HG03045 (cell line): ENCODE results near the gene ZNF629.

Experiments
- ATAC-seq: cut with Tn5 transposase; IDR thresholded peaks from one replicate; pipeline ENCODE4 v1.9.1; 2021; ENCODE audit warnings: mild to moderate bottlenecking, moderate library complexity; ENCODE audit not compliant: unreplicated experiment

ZNF629 gene

DNA sequence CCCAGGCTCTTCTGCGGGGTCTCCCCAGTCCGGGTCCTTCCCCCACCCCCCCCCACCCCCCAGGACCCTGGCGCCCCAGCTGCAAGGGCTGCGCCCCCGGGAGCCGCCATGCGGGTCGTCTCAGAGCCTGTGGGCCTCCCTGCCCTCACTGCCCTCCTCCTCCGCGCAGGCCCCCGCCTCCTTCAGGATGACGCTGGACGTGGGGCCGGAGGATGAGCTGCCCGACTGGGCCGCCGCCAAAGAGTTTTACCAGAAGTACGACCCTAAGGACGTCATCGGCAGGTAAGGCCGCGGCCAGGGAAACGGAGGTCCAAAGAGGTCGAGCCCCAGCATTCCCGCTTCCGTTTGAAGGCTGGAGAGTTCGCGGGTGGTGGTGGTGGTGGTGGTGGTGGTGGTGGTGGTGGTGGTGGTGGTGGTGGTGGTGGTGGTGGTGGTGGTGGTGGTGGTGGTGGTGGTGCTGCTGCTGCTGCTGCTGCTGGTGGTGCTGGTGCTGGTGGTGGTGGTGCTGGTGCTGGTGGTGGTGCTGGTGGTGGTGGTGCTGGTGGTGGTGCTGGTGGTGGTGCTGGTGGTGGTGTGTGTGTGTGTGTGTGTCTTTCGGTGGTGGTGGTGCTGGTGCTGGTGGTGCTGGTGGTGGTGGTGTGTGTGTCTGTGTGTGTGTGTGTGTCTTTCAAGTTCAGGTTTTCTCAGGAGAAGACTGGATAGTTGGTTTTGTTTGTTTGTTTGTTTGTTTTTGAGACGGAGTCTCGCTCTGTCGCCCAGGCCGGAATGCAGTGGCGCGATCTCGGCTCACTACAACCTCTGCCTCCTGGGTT is 38.2 kb downstream of the ZNF629 start:
- peak; percentile 20 for ATAC-seq

DNA sequence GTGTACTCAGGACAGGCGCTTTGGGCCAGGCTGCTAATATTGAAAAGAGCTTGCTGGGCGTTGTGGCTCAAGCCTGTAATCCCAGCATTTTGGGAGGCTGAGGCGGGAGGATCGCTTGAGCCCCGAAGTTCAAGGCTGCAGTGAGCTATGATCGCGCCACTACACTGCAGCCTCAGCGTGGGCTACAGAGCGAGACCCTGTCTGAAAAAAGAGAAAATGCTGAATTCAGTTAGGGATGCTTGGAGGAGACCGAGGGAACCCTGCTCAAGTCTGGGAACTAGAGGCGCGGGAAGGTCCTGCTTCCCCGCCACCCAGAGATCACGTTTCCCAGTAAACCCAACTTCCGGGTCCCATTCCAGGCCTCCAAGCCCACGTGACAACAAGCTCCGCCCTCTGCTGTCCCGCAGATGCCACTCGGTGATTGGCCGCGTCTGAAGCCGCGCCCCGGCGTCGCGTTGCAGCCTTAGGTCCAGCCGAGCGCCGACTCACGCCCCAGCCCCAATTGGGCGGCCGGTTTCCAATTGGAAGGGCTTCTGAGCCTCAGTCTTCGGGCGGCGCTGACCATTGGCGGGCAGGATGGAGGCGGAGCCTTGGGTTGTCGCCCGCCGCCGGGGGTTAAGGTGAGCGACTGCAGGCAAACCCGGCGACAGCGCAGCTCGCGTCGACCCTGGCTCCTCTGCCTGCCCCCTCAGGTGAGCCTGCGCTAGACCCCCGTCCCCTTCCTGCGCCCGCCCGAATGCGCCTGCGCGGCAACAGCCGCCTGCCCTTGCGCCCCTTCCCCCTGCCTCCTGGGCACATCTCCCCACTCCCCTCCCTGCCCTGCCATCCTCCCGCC is 39.0 kb downstream of the ZNF629 start, which contains the start of gene PHKG2:
PHKG2 (plus strand) TSS at position 627 of the 835 bp plus-strand sequence. CDS start 396 bp downstream, outside the sequence.
- ATAC-seq = peak; percentile 98

DNA sequence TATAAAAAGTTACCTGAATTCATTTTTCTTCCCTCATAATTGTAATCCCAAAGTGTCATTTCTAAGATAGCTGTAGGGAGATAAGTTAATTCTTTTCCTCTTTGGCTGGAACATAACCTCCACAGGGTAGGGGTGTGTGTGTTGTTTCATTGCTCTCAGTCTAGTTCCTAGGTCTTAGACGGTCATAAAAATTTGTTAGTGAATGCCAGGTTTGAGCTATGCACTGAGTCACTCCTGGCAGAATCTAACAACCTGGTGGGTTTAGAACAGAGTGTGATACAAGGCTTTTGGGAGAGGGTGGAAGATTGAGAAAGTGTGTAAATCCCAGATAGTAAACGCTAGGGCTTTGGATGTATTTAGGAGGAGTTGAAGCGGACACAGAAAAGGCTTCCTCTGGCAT is 39.7 kb downstream of the ZNF629 start:
- ATAC-seq = no peak

DNA sequence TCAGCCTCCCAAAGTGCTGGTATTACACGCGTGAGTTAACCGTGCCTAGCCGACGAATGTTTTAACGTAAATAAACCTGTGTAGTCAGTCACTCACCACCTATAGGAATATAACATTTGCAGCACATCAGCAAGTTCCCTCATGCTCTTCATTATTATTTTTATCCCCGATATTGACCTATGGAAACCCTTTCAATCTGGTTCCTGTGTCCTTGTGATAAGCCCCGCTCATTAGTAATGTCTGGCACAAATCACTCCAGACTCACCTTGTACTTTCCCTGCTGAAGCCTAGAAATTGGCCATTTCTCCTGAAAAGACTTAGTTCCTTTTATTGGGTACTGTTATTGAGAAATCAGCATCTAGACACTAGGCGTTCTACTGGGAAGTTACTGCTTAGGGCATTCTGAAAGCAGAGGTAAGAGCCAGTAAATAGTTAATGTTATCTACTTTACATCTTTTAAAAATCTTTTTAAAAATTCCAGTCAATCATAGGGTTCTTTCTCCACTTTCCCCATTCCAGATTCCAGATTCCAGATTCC is 40.3 kb downstream of the ZNF629 start:
- ATAC-seq = no peak

DNA sequence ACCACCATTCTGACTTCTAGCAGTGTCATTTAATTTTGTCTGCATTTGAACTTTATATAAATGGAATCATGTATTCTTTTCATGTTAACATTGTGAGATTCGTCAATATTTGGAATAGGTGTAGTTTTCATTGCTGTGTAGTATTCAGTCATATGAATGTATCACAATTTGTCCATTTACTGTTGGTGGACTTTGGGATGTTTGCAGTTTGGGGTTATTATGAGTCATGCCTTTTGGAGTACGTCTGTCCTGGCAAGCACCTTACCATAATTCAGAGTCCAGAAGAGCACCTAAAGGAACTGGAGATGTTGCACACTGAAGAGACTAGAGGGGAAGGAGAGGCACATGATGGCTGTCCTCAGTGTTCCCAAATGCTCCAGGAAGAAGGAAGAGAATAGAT is 41.9 kb downstream of the ZNF629 start:
- ATAC-seq = no peak

DNA sequence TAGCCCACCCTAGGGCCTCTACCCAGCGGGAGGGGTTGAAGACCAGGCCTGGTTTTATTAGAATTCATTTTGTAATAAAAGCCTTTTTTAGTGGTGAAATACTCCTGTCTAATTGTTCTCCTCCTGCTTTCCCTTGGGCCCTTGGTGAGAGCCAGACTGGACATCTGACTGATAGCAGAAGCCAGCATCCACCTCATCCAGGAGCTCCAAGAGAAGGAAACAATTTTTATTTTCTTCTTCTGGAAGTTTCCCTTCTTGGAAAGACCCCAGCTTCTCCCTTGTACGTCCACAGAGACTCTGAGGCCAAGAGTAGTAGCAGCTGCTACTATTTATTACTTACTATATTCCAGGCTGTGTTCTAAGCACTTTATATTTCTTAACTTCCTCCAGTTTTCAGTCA is 42.8 kb downstream of the ZNF629 start:
- ATAC-seq = no peak

DNA sequence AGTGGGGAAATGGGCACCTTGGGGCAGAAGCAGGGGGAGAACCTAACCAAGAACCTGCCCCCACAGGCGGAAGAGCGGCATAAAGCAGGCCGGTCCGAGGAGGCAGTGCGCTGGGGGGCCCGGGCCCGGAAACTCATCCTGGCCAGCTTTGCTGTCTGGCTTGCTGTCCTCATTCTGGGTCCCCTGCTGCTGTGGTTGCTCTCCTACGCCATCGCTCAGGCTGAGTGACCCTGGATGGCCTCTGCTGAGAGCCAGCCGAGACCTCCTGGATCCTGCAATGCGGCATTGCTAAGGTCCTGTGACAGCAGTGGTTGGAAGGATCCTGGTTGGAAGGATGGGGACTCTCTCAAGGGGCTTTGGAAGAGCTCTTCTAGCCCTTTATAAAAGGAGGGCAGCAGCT is 43.3 kb downstream of the ZNF629 start:
- no peak for ATAC-seq

DNA sequence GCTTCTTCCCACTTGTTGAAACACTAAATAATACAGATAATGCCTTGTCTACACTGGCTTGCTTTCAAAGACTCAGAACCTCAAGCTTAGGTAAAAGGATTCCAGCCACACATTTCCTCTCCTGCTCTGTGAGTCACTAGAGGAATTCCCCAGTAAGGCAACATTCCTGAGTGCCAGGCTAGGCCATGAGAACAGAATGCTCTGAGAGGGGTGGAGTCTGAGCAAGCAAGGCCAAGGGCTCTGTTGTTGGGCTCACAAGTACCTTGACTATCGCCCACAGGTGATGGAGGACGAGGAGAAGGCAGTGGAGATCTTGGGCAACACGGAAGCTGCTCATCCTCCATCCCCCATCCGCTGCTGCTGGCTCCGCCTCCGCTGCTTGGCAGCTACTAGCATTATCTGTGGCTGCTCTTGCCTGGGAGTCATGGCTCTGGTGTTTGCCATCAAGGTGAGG is 45.5 kb downstream of the ZNF629 start:
- no peak for ATAC-seq

DNA sequence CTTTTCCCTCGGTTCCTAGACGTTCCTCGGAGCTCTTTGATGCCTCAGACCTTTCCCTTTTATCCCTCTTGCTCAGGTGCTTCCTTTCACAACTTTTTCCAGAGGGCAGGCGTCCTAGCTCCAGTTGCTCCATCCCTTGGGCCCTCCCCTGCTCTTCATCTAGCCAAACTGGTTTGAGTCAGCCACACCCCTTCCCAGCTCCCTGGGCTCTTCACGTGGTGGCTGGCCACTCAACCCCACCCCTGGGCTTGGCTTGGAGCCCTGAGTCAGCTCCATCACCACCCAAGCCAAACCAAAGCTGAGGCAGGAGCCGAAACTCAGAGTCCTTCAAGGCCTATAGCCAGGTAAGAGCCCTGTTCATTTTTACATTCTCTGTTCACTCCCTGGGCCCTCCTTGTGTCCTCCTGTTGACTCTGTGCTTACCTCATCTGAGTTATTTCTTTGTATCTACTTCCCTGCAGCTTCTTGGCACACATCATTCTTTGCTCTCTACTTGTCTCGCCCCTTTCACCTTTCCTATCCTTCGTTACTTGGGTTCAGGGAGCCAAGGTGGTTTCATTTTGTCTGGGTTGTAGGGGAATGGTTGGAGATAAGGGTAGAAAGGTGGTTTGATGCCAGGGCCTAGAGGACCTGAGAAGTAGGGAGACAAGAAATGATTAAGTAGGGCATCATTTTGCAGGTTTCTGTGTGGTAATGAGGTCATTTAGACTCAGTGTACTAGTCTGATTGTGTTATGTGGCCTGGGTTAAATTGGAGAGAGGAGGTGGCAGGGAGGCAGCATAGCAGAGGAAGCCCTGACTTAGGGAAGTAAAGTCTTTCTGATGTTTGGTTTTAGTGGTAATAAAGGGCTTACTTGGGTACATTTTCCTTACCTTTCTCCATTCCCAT is 46.4 kb downstream of the ZNF629 start:
- no peak for ATAC-seq

DNA sequence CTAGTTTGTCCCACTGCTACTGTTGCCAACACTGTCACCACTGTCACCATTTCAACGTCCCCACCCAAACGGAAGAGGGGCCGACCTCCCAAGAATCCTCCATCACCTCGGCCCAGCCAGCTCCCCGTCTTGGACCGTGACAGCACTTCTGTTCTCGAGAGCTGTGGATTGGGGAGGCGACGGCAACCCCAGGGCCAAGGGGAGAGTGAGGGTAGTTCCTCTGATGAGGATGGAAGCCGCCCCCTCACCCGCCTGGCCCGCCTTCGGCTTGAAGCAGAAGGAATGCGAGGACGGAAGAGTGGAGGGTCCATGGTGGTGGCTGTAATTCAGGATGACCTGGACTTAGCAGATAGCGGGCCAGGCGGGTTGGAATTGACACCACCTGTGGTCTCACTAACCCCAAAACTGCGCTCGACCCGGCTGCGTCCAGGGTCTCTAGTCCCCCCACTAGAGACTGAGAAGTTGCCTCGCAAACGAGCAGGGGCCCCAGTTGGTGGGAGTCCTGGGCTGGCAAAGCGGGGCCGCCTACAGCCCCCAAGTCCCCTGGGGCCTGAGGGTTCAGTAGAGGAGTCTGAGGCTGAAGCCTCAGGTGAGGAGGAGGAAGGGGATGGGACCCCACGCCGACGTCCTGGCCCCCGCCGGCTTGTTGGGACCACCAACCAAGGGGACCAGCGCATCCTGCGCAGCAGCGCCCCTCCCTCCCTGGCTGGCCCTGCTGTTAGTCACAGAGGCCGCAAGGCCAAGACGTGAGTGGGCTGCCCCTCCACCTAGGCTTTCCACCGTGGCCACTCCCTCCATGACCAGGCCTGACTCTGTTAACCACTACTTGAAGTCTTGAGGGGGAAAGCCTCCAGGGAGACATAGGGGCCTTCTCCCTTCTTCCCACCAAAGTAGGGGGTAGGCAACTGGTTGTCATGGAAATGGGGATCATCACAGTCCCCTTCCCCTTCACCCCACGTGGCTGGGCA is 47.7 kb downstream of the ZNF629 start:
- no peak for ATAC-seq

DNA sequence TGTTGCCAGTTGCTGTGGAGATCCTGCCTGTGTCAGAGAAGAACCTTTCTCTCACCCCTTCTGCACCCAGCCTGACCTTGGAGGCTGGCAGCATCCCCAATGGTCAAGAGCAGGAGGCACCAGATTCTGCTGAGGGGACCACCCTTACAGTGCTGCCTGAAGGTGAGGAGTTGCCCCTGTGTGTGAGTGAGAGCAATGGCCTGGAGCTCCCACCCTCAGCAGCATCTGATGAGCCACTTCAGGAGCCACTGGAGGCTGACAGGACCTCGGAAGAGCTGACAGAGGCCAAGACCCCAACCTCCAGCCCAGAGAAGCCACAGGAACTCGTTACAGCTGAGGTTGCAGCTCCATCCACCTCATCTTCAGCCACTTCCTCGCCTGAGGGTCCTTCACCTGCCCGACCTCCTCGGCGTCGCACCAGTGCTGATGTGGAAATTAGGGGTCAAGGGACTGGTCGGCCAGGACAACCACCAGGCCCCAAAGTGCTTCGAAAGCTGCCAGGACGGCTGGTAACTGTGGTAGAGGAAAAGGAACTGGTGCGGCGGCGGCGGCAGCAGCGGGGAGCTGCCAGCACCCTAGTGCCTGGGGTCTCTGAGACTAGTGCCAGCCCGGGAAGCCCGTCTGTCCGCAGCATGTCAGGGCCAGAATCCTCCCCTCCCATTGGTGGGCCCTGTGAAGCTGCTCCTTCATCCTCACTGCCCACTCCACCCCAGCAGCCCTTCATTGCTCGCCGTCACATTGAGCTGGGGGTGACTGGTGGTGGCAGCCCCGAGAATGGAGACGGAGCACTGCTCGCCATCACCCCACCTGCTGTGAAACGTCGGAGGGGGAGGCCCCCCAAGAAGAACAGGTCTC is 49.0 kb downstream of the ZNF629 start:
- ATAC-seq = no peak

DNA sequence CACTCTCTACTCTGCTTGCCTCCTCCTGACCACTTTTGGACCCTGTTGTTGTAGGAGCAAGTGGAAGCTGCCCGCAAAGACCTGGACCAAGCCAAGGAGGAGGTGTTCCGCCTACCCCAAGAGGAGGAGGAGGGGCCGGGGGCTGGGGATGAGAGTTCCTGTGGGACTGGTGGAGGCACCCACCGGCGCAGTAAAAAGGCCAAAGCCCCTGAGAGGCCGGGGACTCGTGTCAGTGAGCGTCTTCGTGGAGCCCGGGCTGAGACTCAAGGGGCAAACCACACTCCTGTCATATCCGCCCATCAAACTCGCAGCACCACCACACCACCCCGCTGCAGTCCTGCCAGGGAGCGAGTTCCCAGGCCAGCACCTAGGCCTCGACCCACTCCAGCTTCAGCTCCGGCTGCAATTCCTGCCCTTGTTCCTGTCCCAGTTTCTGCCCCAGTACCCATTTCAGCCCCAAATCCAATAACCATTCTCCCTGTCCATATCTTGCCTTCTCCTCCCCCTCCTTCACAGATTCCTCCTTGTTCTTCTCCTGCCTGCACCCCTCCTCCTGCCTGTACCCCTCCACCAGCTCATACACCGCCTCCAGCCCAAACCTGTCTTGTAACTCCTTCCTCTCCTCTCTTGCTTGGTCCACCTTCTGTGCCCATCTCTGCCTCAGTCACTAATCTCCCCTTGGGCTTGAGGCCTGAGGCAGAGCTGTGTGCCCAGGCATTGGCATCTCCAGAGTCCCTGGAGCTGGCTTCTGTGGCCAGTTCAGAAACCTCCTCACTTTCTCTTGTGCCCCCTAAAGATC is 49.8 kb downstream of the ZNF629 start:
- no peak for ATAC-seq

DNA sequence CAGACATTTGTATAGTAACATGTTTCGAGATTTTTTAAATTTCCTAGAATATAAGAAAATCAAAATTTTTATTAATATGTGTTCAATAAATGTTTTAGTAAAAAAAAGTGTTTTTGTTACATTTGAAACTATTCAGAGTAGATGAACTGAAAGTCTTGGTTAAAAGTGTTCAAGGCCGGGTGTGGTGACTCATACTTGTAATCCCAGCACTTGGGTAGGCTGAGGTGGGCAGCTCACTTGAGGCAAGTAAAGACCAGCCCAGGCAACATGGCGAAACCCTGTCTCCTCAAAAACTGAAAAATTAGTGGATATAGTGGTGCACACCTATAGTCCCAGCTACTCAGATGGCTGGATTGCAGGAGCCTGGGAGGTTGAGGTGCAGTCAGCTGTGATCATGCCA is 55.6 kb downstream of the ZNF629 start:
- no peak for ATAC-seq

DNA sequence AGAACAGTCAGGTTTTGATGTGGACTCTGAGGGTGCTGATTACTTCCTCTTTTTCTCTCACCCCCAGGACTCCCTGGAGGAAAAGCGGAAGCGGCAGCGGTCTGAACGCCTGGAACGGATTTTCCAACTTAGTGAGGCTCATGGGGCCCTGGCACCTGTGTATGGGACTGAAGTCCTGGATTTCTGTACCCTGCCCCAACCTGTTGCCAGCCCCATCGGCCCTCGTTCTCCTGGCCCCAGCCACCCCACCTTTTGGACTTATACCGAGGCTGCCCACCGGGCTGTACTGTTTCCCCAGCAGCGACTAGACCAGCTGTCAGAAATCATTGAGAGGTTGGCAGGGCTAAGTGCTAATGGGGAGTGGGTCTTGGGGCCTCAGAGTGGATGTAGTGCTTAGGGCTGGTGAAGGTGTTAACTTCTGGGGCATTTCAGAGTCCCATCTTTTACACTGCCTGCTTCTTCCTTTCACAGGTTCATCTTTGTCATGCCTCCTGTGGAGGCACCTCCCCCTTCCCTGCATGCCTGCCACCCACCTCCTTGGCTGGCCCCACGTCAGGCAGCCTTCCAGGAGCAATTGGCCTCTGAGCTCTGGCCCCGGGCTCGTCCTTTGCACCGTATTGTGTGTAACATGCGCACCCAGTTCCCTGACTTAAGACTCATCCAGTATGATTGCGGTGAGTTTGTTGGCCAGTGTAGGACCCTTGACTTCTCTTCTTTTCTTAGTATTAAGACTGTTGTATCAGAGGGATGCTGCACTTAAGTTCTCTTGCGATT is 57.9 kb downstream of the ZNF629 start:
- no peak for ATAC-seq
